ENCODE measurements around the gene SORBS2. TPM values are rescaled to one million over a fixed set of nuclear protein-coding genes. Genes with fewer than 3 reads are reported as not detected.

SORBS2 gene
- total RNA-seq, 1 experiment from 2014 or later = 0.34 TPM

DNA sequence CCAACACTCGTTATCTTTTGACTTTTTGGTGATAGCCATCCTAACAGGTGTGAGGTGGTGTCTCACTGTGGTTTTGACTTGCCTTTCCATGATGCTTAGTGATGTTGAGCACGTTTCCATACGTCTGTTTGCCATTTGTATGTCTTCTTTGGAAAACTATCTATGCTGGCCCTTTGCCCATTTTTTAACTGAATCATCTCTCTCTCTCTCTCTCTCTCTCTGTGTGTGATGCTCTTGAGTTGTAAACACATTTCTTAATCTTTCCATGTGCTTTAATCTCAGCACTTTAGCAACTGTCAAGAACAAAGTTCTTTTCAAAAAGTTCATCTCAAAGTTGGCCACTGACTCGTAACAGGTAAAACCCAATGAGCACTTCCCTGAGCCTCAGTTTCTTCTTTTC, 10.5 kb downstream of the SORBS2 start:
- H3K79me2 ChIP-seq (ENCODE audit: insufficient read depth, low read length) = no peaks in the 10 kb centered on the region
- ChIA-PET POLR2A (no interaction called here), CTCF (no interaction called here), RAD21 (ENCODE audit: low non-redundant PET in 1 of 2, low total read pairs in 2 of 2, uncharacterized antibody in 2 of 2, unreplicated experiment in 2 of 2) (no interaction called here)
- no peaks in the 10 kb centered on the region for H3K27me3 ChIP-seq (ENCODE audit: insufficient read depth, low read length)
- no peak overlapping the region for H3K9ac ChIP-seq (ENCODE audit: low read length)
- H3K9me2 ChIP-seq (ENCODE audit: insufficient read depth) = no peaks in the 10 kb centered on the region
- no peaks in the 10 kb centered on the region for H3K9me3 ChIP-seq (ENCODE audit: control insufficient read depth in 1 of 2, insufficient read depth in 1 of 2, low read depth in 1 of 2, low read length in 2 of 2)
- H3K4me1 ChIP-seq (ENCODE audit: control insufficient read depth in 1 of 2, insufficient read depth in 2 of 2, low read length in 2 of 2) = no peaks in the 10 kb centered on the region
- intact Hi-C loops (cut with micrococcal nuclease) = no loop called here
- no peak for ATAC-seq
- no peak overlapping the region for H3K4me2 ChIP-seq (ENCODE audit: low read length)
- DNase-seq (ENCODE audit: low read depth, low spot score) = no peak
- H3K36me3 ChIP-seq (ENCODE audit: control insufficient read depth in 1 of 2, insufficient read depth in 2 of 2, low read length in 2 of 2) = no peaks in the 10 kb centered on the region
- no peak overlapping the region for H3K27ac ChIP-seq (ENCODE audit: low read depth, low read length)
- TF ChIP-seq CTCF (IDR thresholded peaks at IDR 0.05 in 2 of 3, conservative IDR thresholded peaks at IDR 0.05 in 1 of 3; ENCODE audit: borderline replicate concordance in 1 of 3, insufficient read depth in 1 of 3, low read depth in 2 of 3, low read length in 2 of 3) (no peak), RAD21 (IDR thresholded peaks at IDR 0.05; ENCODE audit: low read depth) (no peak), CBX3 (IDR thresholded peaks at IDR 0.05; ENCODE audit: low read depth) (no peak)
- TF ChIP-seq, protein P1, sequence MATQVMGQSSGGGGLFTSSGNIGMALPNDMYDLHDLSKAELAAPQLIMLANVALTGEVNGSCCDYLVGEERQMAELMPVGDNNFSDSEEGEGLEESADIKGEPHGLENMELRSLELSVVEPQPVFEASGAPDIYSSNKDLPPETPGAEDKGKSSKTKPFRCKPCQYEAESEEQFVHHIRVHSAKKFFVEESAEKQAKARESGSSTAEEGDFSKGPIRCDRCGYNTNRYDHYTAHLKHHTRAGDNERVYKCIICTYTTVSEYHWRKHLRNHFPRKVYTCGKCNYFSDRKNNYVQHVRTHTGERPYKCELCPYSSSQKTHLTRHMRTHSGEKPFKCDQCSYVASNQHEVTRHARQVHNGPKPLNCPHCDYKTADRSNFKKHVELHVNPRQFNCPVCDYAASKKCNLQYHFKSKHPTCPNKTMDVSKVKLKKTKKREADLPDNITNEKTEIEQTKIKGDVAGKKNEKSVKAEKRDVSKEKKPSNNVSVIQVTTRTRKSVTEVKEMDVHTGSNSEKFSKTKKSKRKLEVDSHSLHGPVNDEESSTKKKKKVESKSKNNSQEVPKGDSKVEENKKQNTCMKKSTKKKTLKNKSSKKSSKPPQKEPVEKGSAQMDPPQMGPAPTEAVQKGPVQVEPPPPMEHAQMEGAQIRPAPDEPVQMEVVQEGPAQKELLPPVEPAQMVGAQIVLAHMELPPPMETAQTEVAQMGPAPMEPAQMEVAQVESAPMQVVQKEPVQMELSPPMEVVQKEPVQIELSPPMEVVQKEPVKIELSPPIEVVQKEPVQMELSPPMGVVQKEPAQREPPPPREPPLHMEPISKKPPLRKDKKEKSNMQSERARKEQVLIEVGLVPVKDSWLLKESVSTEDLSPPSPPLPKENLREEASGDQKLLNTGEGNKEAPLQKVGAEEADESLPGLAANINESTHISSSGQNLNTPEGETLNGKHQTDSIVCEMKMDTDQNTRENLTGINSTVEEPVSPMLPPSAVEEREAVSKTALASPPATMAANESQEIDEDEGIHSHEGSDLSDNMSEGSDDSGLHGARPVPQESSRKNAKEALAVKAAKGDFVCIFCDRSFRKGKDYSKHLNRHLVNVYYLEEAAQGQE (IDR thresholded peaks at IDR 0.05; ENCODE audit: low read depth) = no peak
- H4K20me1 ChIP-seq (ENCODE audit: insufficient read depth) = no peaks in the 10 kb centered on the region
- no TSS peak for BruUV-seq (replicated peaks)
- no peak overlapping the region for H3K4me3 ChIP-seq (replicated peaks in 1 of 2; ENCODE audit: low read depth in 1 of 2, low read length in 2 of 2)
- H2AFZ ChIP-seq (ENCODE audit: low read depth, low read length, poor library complexity, severe bottlenecking) = no peak overlapping the region
